Astrocyte (in vitro differentiated cells and primary cell): ENCODE results near the gene FAM81A.

Experiments
- CTCF ChIP-seq: IDR thresholded peaks from 2 replicates; pipeline ENCODE4 v1.5.1; 2011; ENCODE audit warnings: low read depth, mild to moderate bottlenecking, inconsistent platforms, low read length, moderate library complexity; ENCODE audit not compliant: insufficient read depth
- EZH2 ChIP-seq: IDR thresholded peaks from 2 replicates; pipeline ENCODE4 v1.6.1; 2012; ENCODE audit warnings: mild to moderate bottlenecking, low read length, inconsistent platforms; ENCODE audit not compliant: insufficient read depth

- no peak for TF ChIP-seq CTCF
- no peak for TF ChIP-seq EZH2
Measured at GRCh38 chr15:59484399-59484798, 46.4 kb downstream of the FAM81A start.
